Measurements from ENCODE around the gene B3GNT7.

GRCh38 chr2:231373184-231373583 lies 22.3 kb upstream of the B3GNT7 start:
- TF ChIP-seq, protein P1, sequence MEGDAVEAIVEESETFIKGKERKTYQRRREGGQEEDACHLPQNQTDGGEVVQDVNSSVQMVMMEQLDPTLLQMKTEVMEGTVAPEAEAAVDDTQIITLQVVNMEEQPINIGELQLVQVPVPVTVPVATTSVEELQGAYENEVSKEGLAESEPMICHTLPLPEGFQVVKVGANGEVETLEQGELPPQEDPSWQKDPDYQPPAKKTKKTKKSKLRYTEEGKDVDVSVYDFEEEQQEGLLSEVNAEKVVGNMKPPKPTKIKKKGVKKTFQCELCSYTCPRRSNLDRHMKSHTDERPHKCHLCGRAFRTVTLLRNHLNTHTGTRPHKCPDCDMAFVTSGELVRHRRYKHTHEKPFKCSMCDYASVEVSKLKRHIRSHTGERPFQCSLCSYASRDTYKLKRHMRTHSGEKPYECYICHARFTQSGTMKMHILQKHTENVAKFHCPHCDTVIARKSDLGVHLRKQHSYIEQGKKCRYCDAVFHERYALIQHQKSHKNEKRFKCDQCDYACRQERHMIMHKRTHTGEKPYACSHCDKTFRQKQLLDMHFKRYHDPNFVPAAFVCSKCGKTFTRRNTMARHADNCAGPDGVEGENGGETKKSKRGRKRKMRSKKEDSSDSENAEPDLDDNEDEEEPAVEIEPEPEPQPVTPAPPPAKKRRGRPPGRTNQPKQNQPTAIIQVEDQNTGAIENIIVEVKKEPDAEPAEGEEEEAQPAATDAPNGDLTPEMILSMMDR (IDR thresholded peaks at IDR 0.05) = no peak
- TF ChIP-seq REST (IDR thresholded peaks at IDR 0.05; ENCODE audit: insufficient read depth in 1 of 2, low read depth in 2 of 2, low read length in 1 of 2) = no peak
- no peak for TF ChIP-seq SIN3A (IDR thresholded peaks at IDR 0.05; ENCODE audit: borderline replicate concordance, insufficient read depth, low read depth, low read length)
- no peak for TF ChIP-seq TCF7L2 (IDR thresholded peaks at IDR 0.05; ENCODE audit: low read depth, low read length)

Measured in Panc1 (cell line).